CD14-positive monocyte (primary cell): ENCODE results near the gene PIP5K1C. TPM values are rescaled to one million over a fixed set of nuclear protein-coding genes. Genes with fewer than 3 reads are reported as not detected.

ENCODE experiments used
- DNase-seq, 3 donors: peaks; one replicate each; pipeline ENCODE4 v3.0.0-alpha.2; 2011 to 2022
- H2AFZ ChIP-seq: 2 replicates; pipeline ENCODE4 v1.6.0; 2012; ENCODE audit warnings: mild to moderate bottlenecking, low read depth, low read length, inconsistent platforms; ENCODE audit not compliant: insufficient read depth, poor library complexity, severe bottlenecking
- H3K27ac ChIP-seq, 2 donors: 1 replicate in 1 of 2; 2 replicates in 1 of 2; pipeline ENCODE4 v1.5.1; 2012 to 2013; ENCODE audit warnings: low read length in 2 of 2, control low read depth in 1 of 2, inconsistent platforms in 1 of 2, low read depth in 1 of 2, mild to moderate bottlenecking in 1 of 2
- H3K27me3 ChIP-seq, 2 donors: one replicate each; pipeline versions ENCODE4 v1.6.0 to v1.6.1; 2011 to 2013; ENCODE audit warnings: low read length in 2 of 2; ENCODE audit not compliant: control insufficient read depth in 2 of 2, insufficient read depth in 2 of 2
- H3K36me3 ChIP-seq, 2 donors: replicated peaks in 1 of 2; 1 replicate in 1 of 2; 2 replicates in 1 of 2; pipeline versions ENCODE4 v1.5.1 to v1.6.1; 2012 to 2013; ENCODE audit warnings: low read length in 2 of 2, control low read depth in 1 of 2, inconsistent platforms in 1 of 2, mild to moderate bottlenecking in 1 of 2; ENCODE audit not compliant: insufficient read depth in 2 of 2, control insufficient read depth in 1 of 2
- H3K4me1 ChIP-seq, 2 donors: 1 replicate in 1 of 2; 2 replicates in 1 of 2; pipeline versions ENCODE4 v1.5.1 to v1.6.1; 2012 to 2013; ENCODE audit warnings: low read length in 2 of 2, control low read depth in 1 of 2, inconsistent platforms in 1 of 2, mild to moderate bottlenecking in 1 of 2, moderate library complexity in 1 of 2; ENCODE audit not compliant: insufficient read depth in 2 of 2, control insufficient read depth in 1 of 2
- H3K4me2 ChIP-seq: replicated peaks from 2 replicates; pipeline ENCODE3; 2012; ENCODE audit warnings: low read length, moderate library complexity, mild to moderate bottlenecking; ENCODE audit not compliant: poor library complexity, severe bottlenecking; ENCODE audit errors: extremely low read depth
- H3K4me3 ChIP-seq, 3 experiments: fragments of 200-600 bp in 1 of 3; sonication (generic) in 1 of 3; replicated peaks in 1 of 3; 1 replicate in 2 of 3; 2 replicates in 1 of 3; pipeline ENCODE4 v1.5.1; 2011 to 2013; ENCODE audit warnings: low read length in 3 of 3, mild to moderate bottlenecking in 3 of 3, control low read depth in 2 of 3, low read depth in 2 of 3, inconsistent platforms in 1 of 3, moderate library complexity in 1 of 3
- H3K79me2 ChIP-seq: 2 replicates; pipeline ENCODE4 v1.6.0; 2012; ENCODE audit warnings: mild to moderate bottlenecking, control low read depth, inconsistent platforms, low read length, moderate library complexity; ENCODE audit not compliant: insufficient read depth
- H3K9ac ChIP-seq: 2 replicates; pipeline ENCODE4 v1.6.0; 2017; ENCODE audit warnings: low read length, mild to moderate bottlenecking; ENCODE audit not compliant: insufficient read depth, poor library complexity, severe bottlenecking
- H3K9me3 ChIP-seq, 2 donors: replicated peaks in 1 of 2; 1 replicate in 1 of 2; 2 replicates in 1 of 2; pipeline versions ENCODE4 v1.5.1 to v1.6.1; 2012 to 2013; ENCODE audit warnings: low read length in 2 of 2, control low read depth in 1 of 2; ENCODE audit not compliant: control insufficient read depth in 1 of 2, insufficient read depth in 1 of 2
- H4K20me1 ChIP-seq: 2 replicates; pipeline ENCODE4 v1.6.0; 2012; ENCODE audit warnings: mild to moderate bottlenecking, low read length, control low read depth, moderate library complexity; ENCODE audit not compliant: insufficient read depth
- H3K27ac Mint-ChIP-seq, 7 donors: one replicate each; pipeline ENCODE4 v1.8.0; 2020; ENCODE audit warnings: mild to moderate bottlenecking in 7 of 7, mixed read lengths in 7 of 7, moderate library complexity in 6 of 7, inconsistent platforms in 2 of 7
- H3K27me3 Mint-ChIP-seq, 3 donors: one replicate each; pipeline ENCODE4 v1.8.0; 2021 to 2022; ENCODE audit warnings: low read depth in 3 of 3, mild to moderate bottlenecking in 3 of 3, mixed read lengths in 3 of 3, moderate library complexity in 3 of 3, inconsistent platforms in 1 of 3
- H3K36me3 Mint-ChIP-seq, 2 donors: one replicate each; pipeline ENCODE4 v1.8.0; 2020; ENCODE audit warnings: mixed read lengths in 2 of 2, inconsistent platforms in 1 of 2, mild to moderate bottlenecking in 1 of 2
- H3K4me1 Mint-ChIP-seq: one replicate; pipeline ENCODE4 v1.8.0; 2020; ENCODE audit warnings: mild to moderate bottlenecking, mixed read lengths
- H3K4me3 Mint-ChIP-seq, 2 donors: one replicate each; pipeline ENCODE4 v1.8.0; 2020; ENCODE audit warnings: mild to moderate bottlenecking in 2 of 2, mixed read lengths in 2 of 2, moderate library complexity in 1 of 2
- H3K9me3 Mint-ChIP-seq, 7 donors: one replicate each; pipeline ENCODE4 v1.8.0; 2020 to 2022; ENCODE audit warnings: mixed read lengths in 7 of 7, mild to moderate bottlenecking in 6 of 7, moderate library complexity in 6 of 7, inconsistent platforms in 2 of 7
- WGBS: methylation state at CpG from one replicate; pipeline ENCODE4 v1.1.5; 2013; ENCODE audit warnings: missing lambda C conversion rate; ENCODE audit not compliant: insufficient coverage; 5-methylcytosine and 5-hydroxymethylcytosine counted together
- intact Hi-C, 2 donors: fragments of 100-400 bp; cut with micrococcal nuclease; formaldehyde crosslinking; loops; one replicate each; pipeline versions ENCODE4 v1.15.0 to v1.15.1; 2023
- polyA plus RNA-seq, 3 donors: library from polyadenylated mRNA; depleted of rRNA in 1 of 3; unstranded in 2 of 3; stranded (reverse) in 1 of 3; fragments of 300-500 nt in 2 of 3; fragments of >200 nt in 1 of 3; fragmentation: Illumina TruSeq in 2 of 3; gene quantifications; 1 replicate in 2 of 3; 2 replicates in 1 of 3; pipeline ENCODE4 v1.2.3, GENCODE V29; 2012 to 2021
- TF ChIP-seq, protein P1 (sequence below): fragments of 200-600 bp; IDR thresholded peaks from one replicate; pipeline ENCODE4 v1.8.0; 2022; ENCODE audit warnings: antibody characterized with exemption, mild to moderate bottlenecking

PIP5K1C gene
- polyA plus RNA-seq, 3 donors, result 6.5 to 19.5 (median 10.1) TPM

DNA sequence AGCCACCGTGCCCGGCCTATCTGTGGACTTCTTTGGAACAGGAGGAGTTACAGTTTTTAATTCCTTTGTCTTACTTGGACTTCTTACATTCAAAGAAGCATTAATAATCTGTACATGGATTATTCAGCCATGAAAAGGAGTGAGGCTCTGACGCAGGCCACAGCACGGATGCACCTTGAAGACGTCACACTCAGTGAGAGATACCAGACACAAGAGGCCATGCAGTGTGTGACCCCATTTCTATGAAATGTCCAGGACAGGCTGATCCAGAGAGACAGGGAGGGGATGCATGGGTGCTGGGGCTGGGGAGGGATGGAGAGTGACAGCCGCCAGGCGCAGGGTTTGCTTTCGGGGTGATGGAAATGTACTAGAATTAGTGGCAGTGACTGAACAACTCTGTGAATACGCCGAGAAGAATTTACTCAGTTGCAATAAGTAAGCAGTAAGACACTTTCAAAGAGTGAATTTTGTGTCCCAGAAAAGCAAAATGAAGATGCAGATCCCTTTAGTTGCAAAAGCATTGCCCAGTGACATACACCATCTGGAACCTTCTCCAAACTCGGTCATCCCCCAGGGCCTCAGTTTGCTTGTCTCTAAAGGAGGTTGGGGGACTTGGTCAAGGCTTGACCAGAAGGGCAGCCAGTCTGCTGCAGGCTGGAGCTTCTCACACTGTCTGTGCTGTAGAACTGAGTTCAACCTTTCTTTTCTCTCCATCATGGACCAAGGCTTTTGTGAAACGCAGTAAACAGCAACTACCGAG, 25.3 kb downstream of the PIP5K1C start:
- Histone ChIP-seq H3K27me3 (peaks cover 3 to 18% of the 10 kb centered on the region in 2 donors), H3K4me2 (no peak overlapping the region), H3K9me3 (no peaks in the 10 kb centered on the region), H3K36me3 (peaks cover under 1 to 11% of the 10 kb centered on the region in 2 donors), H2AFZ (no peak overlapping the region), H4K20me1 (peaks cover 97% of the 10 kb centered on the region), H3K27ac (no peak overlapping the region), H3K79me2 (peaks cover 17% of the 10 kb centered on the region), H3K4me3 (no peak overlapping the region), H3K4me1 (peaks cover 28 to 30% of the 10 kb centered on the region in 2 donors), H3K9ac (no peak overlapping the region)
- TF ChIP-seq, protein P1, sequence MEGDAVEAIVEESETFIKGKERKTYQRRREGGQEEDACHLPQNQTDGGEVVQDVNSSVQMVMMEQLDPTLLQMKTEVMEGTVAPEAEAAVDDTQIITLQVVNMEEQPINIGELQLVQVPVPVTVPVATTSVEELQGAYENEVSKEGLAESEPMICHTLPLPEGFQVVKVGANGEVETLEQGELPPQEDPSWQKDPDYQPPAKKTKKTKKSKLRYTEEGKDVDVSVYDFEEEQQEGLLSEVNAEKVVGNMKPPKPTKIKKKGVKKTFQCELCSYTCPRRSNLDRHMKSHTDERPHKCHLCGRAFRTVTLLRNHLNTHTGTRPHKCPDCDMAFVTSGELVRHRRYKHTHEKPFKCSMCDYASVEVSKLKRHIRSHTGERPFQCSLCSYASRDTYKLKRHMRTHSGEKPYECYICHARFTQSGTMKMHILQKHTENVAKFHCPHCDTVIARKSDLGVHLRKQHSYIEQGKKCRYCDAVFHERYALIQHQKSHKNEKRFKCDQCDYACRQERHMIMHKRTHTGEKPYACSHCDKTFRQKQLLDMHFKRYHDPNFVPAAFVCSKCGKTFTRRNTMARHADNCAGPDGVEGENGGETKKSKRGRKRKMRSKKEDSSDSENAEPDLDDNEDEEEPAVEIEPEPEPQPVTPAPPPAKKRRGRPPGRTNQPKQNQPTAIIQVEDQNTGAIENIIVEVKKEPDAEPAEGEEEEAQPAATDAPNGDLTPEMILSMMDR, result no peak
- peaks cover 31% of the 10 kb centered on the region for H3K4me1 Mint-ChIP-seq
- peaks cover 17 to 31% of the 10 kb centered on the region in 2 donors for H3K36me3 Mint-ChIP-seq
- peaks cover 13 to 29% (median 23%) of the 10 kb centered on the region in 3 donors for H3K27me3 Mint-ChIP-seq
- 99% methylated on average over 9 of the region's 13 CpGs for WGBS
- no peak for DNase-seq
- H3K9me3 Mint-ChIP-seq, result peaks cover 0 to 6% (median 0%) of the 10 kb centered on the region in 7 donors
- H3K4me3 Mint-ChIP-seq, result no peak overlapping the region
- peak overlapping the region in 1 of 7 donors; percentile 3 for H3K27ac Mint-ChIP-seq
- intact Hi-C loops, result no loop called here

- Histone ChIP-seq H3K27me3 (peaks cover 3 to 18% of the 10 kb centered on the region in 2 donors), H2AFZ (no peak overlapping the region), H3K4me2 (no peak overlapping the region), H3K9ac (no peak overlapping the region), H3K4me1 (peaks cover 28 to 30% of the 10 kb centered on the region in 2 donors), H3K79me2 (peaks cover 17% of the 10 kb centered on the region), H4K20me1 (peaks cover 97% of the 10 kb centered on the region), H3K4me3 (no peak overlapping the region), H3K27ac (no peak overlapping the region), H3K9me3 (no peaks in the 10 kb centered on the region), H3K36me3 (peaks cover 0 to 12% of the 10 kb centered on the region in 2 donors)
- Mint-ChIP-seq H3K27ac (no peak overlapping the region), H3K4me3 (no peak overlapping the region), H3K4me1 (peaks cover 31% of the 10 kb centered on the region), H3K27me3 (peaks cover 13 to 29% (median 23%) of the 10 kb centered on the region in 3 donors), H3K36me3 (peaks cover 19 to 33% of the 10 kb centered on the region in 2 donors), H3K9me3 (peaks cover 0 to 6% (median 0%) of the 10 kb centered on the region in 7 donors)
- TF ChIP-seq, protein P1, result no peak
- no peak for DNase-seq
- intact Hi-C loops, result no loop called here
- 95% methylated on average over 29 of the region's 34 CpGs for WGBS
Observed at GRCh38 chr19:3673506-3674439, 26.5 kb downstream of the PIP5K1C start.
